ENCODE measurements around the gene HOXA7.

Gene HOXA7

GRCh38 chr7:27168265-27168947, 11.9 kb upstream of the HOXA7 start:
- no peaks in the 10 kb centered on the region for H3K36me3 ChIP-seq (ENCODE audit: control insufficient read depth, insufficient read depth, low read length)
- H3K27me3 ChIP-seq (replicated peaks; ENCODE audit: control insufficient read depth, insufficient read depth, low read length, poor library complexity, severe bottlenecking) = peaks cover 100% of the 10 kb centered on the region
- no peaks in the 10 kb centered on the region for H3K9me3 ChIP-seq (ENCODE audit: control insufficient read depth, low read length)
- peaks cover 47% of the 10 kb centered on the region for H3K4me1 ChIP-seq (ENCODE audit: control insufficient read depth, insufficient read depth, low read length, poor library complexity, severe bottlenecking)
- no peak for DNase-seq
- H3K4me3 ChIP-seq (ENCODE audit: insufficient read depth, low read depth, low read length, poor library complexity, severe bottlenecking) = no peak overlapping the region
- H3K27ac ChIP-seq (ENCODE audit: insufficient read depth, low read length, poor library complexity, severe bottlenecking) = no peak overlapping the region

- no peak for DNase-seq
- Histone ChIP-seq H3K27me3 (replicated peaks; ENCODE audit: control insufficient read depth, insufficient read depth, low read length, poor library complexity, severe bottlenecking) (peaks cover 97% of the 10 kb centered on the region), H3K4me1 (ENCODE audit: control insufficient read depth, insufficient read depth, low read length, poor library complexity, severe bottlenecking) (peaks cover 42% of the 10 kb centered on the region), H3K4me3 (ENCODE audit: insufficient read depth, low read depth, low read length, poor library complexity, severe bottlenecking) (no peak overlapping the region), H3K36me3 (ENCODE audit: control insufficient read depth, insufficient read depth, low read length) (no peaks in the 10 kb centered on the region), H3K9me3 (ENCODE audit: control insufficient read depth, low read length) (no peaks in the 10 kb centered on the region), H3K27ac (ENCODE audit: insufficient read depth, low read length, poor library complexity, severe bottlenecking) (no peak overlapping the region)
Observed at GRCh38 chr7:27167916-27168264, 11.4 kb upstream of the HOXA7 start.

DNA sequence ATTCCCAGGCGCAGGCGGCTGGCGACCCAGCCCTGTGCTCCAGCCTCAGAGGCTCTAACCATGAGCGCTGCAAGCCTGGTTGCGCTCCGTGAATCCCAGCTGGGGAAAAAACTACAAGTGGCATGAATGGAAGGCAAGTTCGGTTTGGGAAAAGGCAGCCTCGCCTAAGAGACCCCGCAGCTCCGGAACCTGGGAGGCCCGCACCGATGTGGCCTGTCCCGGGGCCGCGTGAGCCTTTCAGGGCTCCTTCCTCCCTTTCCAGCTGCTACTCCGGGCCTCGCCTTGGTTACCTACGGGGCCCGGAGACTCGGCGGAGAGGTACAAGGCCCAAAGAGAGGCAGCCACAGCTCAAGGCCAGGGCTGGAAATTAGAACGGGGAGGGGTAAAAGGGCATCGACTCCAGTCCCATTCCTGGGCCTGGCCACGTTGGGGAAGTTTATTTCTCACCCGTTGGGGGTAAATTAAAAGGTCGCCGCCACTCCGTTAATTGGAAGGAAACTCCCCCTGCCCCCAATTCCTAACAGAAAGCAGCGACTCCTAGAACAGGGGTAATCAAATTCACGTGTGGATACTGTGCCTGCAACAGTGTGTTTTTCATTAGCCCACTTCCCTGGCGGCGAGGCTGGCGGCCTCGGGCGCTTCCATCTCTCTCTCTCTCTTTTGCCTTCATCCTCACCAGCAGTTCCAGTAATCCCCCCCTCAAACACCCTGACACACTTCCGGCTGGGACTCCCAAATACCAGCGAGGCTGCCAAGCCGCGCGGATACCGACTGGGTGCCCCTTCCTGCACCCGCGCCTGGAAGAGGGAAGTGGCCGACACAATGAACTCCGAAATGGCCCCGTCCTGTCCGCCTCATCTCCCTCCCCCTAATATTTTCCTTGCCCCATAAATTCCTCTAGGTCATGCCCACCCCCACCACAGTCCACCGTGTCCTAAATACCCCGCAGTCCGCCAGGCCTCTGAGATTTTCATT, 10.3 kb upstream of the HOXA7 start:
- no peak overlapping the region for H3K27ac ChIP-seq (ENCODE audit: insufficient read depth, low read length, poor library complexity, severe bottlenecking)
- DNase-seq = no peak
- H3K4me3 ChIP-seq (ENCODE audit: insufficient read depth, low read depth, low read length, poor library complexity, severe bottlenecking) = no peak overlapping the region

DNA sequence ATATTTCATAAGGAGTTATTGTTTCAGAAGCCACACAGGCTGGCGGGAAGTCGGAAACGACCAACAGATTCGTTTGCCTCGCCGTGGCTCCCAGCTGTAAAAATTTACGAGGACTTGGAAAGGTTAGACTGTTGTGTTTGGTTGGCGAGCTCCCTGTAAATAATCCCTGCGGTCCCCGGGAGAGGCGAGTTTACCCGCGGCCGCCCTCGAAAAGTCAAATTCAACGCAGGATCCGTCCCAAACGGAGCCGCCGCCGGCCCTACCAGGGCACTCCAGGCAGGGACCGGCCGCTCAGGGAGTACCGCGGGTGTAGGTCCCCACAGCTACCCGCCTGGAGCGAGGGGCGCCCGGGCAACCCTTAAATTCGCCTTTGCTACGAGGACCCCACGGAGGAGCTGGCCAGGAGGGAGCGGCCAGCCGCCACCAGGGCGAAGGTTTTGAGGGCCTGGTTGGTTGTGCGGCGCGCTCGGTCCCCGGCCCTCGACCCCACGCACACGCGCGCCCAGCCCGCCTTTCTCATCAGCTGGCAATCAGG, 9.6 kb upstream of the HOXA7 start:
- DNase-seq = no peak
- peaks cover 87% of the 10 kb centered on the region for H3K27me3 ChIP-seq (replicated peaks; ENCODE audit: control insufficient read depth, insufficient read depth, low read length, poor library complexity, severe bottlenecking)
- H3K36me3 ChIP-seq (ENCODE audit: control insufficient read depth, insufficient read depth, low read length) = no peaks in the 10 kb centered on the region
- H3K27ac ChIP-seq (ENCODE audit: insufficient read depth, low read length, poor library complexity, severe bottlenecking) = no peak overlapping the region
- no peaks in the 10 kb centered on the region for H3K9me3 ChIP-seq (ENCODE audit: control insufficient read depth, low read length)
- peaks cover 40% of the 10 kb centered on the region for H3K4me1 ChIP-seq (ENCODE audit: control insufficient read depth, insufficient read depth, low read length, poor library complexity, severe bottlenecking)
- H3K4me3 ChIP-seq (ENCODE audit: insufficient read depth, low read depth, low read length, poor library complexity, severe bottlenecking) = no peak overlapping the region

More for the DNA sequence above, 10.3 kb upstream of the HOXA7 start:
- Histone ChIP-seq H3K27me3 (replicated peaks; ENCODE audit: control insufficient read depth, insufficient read depth, low read length, poor library complexity, severe bottlenecking) (peaks cover 93% of the 10 kb centered on the region), H3K9me3 (ENCODE audit: control insufficient read depth, low read length) (no peaks in the 10 kb centered on the region), H3K4me1 (ENCODE audit: control insufficient read depth, insufficient read depth, low read length, poor library complexity, severe bottlenecking) (peaks cover 36% of the 10 kb centered on the region), H3K36me3 (ENCODE audit: control insufficient read depth, insufficient read depth, low read length) (no peaks in the 10 kb centered on the region)

DNA sequence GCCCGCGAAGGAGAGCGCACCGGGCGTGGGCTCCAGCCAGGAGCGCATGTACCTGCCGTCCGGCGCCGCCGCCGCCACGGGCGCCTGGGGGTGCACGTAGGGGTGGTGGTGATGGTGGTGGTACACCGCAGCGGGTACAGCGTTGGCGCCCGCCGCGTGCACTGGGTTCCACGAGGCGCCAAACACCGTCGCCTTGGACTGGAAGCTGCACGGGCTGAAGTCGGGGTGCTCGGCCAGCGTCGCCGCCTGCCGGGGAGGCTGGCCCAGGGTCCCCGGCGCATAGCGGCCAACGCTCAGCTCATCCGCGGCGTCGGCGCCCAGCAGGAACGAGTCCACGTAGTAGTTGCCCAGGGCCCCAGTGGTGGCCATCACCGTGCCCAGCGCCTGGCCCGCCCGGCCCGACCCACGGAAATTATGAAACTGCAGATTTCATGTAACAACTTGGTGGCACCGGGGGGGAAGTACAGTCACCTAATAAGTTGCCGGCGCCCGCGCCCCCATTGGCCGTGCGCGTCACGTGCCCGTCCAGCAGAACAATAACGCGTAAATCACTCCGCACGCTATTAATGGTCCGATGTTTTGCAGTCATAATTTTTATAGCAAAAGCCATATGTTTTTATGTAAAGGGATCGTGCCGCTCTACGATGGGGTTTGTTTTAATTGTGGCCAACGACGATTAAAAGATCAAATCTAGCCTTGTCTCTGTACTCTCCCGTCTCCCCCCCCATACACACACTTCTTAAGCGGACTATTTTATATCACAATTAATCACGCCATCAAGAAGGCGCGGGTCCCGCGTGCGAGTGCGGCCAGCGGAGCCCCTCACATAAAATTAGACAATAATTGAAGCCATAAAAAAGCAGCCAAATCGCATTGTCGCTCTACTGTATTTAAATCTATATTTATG, 8.9 kb upstream of the HOXA7 start, which contains the start of gene HOXA9:
Gene HOXA9, minus strand, starts transcription at position 449 of the 907 bp plus-strand sequence. Its CDS starts 80 bp downstream, at position 369.
- H3K36me3 ChIP-seq (ENCODE audit: control insufficient read depth, insufficient read depth, low read length) = no peaks in the 10 kb centered on the region
- no peaks in the 10 kb centered on the region for H3K9me3 ChIP-seq (ENCODE audit: control insufficient read depth, low read length)
- no peak within 1 kb of the TSS for H3K4me3 ChIP-seq (ENCODE audit: insufficient read depth, low read depth, low read length, poor library complexity, severe bottlenecking)
- no peak within 1 kb of the TSS for H3K27ac ChIP-seq (ENCODE audit: insufficient read depth, low read length, poor library complexity, severe bottlenecking)
- peaks cover 46% of the 10 kb centered on the region for H3K4me1 ChIP-seq (ENCODE audit: control insufficient read depth, insufficient read depth, low read length, poor library complexity, severe bottlenecking)
- no peak for DNase-seq
- H3K27me3 ChIP-seq (replicated peaks; ENCODE audit: control insufficient read depth, insufficient read depth, low read length, poor library complexity, severe bottlenecking) = peaks cover 86% of the 10 kb centered on the region

GRCh38 chr7:27164367-27165088, 8.1 kb upstream of the HOXA7 start:
- H3K27me3 ChIP-seq (replicated peaks; ENCODE audit: control insufficient read depth, insufficient read depth, low read length, poor library complexity, severe bottlenecking) = peaks cover 86% of the 10 kb centered on the region
- peaks cover 44% of the 10 kb centered on the region for H3K4me1 ChIP-seq (ENCODE audit: control insufficient read depth, insufficient read depth, low read length, poor library complexity, severe bottlenecking)

GRCh38 chr7:27164045-27164366, 7.5 kb upstream of the HOXA7 start:
- Histone ChIP-seq H3K27me3 (replicated peaks; ENCODE audit: control insufficient read depth, insufficient read depth, low read length, poor library complexity, severe bottlenecking) (peaks cover 86% of the 10 kb centered on the region), H3K9me3 (ENCODE audit: control insufficient read depth, low read length) (no peaks in the 10 kb centered on the region), H3K4me1 (ENCODE audit: control insufficient read depth, insufficient read depth, low read length, poor library complexity, severe bottlenecking) (peaks cover 39% of the 10 kb centered on the region), H3K27ac (ENCODE audit: insufficient read depth, low read length, poor library complexity, severe bottlenecking) (no peak overlapping the region), H3K36me3 (ENCODE audit: control insufficient read depth, insufficient read depth, low read length) (no peaks in the 10 kb centered on the region), H3K4me3 (ENCODE audit: insufficient read depth, low read depth, low read length, poor library complexity, severe bottlenecking) (no peak overlapping the region)
- no peak for DNase-seq

More at GRCh38 chr7:27164367-27165088, 8.1 kb upstream of the HOXA7 start:
- no peak overlapping the region for H3K27ac ChIP-seq (ENCODE audit: insufficient read depth, low read length, poor library complexity, severe bottlenecking)
- no peak overlapping the region for H3K4me3 ChIP-seq (ENCODE audit: insufficient read depth, low read depth, low read length, poor library complexity, severe bottlenecking)
- no peaks in the 10 kb centered on the region for H3K9me3 ChIP-seq (ENCODE audit: control insufficient read depth, low read length)
- no peaks in the 10 kb centered on the region for H3K36me3 ChIP-seq (ENCODE audit: control insufficient read depth, insufficient read depth, low read length)
- DNase-seq = no peak

GRCh38 chr7:27163288-27164044, 7.0 kb upstream of the HOXA7 start:
- Histone ChIP-seq H3K9me3 (ENCODE audit: control insufficient read depth, low read length) (no peaks in the 10 kb centered on the region), H3K27ac (ENCODE audit: insufficient read depth, low read length, poor library complexity, severe bottlenecking) (no peak overlapping the region), H3K27me3 (replicated peaks; ENCODE audit: control insufficient read depth, insufficient read depth, low read length, poor library complexity, severe bottlenecking) (peaks cover 81% of the 10 kb centered on the region), H3K36me3 (ENCODE audit: control insufficient read depth, insufficient read depth, low read length) (no peaks in the 10 kb centered on the region), H3K4me3 (ENCODE audit: insufficient read depth, low read depth, low read length, poor library complexity, severe bottlenecking) (no peak overlapping the region), H3K4me1 (ENCODE audit: control insufficient read depth, insufficient read depth, low read length, poor library complexity, severe bottlenecking) (peaks cover 44% of the 10 kb centered on the region)
- DNase-seq = no peak

Data from effector memory CD4-positive, alpha-beta T cell (primary cell).